GM18505 (cell line): ENCODE data around the gene TEX11.
"Not testable (repeated sequence)": the region's sequence is repeated elsewhere in the genome, so short reads cannot be mapped to it uniquely, and the experiment has no call there.

ENCODE experiments used
- ATAC-seq: cut with Tn5 transposase; IDR thresholded peaks from one replicate; pipeline ENCODE4 v1.9.1; 2021; ENCODE audit not compliant: unreplicated experiment
- POLR2A ChIP-seq: IDR thresholded peaks from 4 replicates; pipeline ENCODE4 v1.6.1; 2011; ENCODE audit warnings: borderline replicate concordance; ENCODE audit not compliant: insufficient read depth, insufficient read length; ENCODE audit errors: extremely low read depth

Gene TEX11

DNA sequence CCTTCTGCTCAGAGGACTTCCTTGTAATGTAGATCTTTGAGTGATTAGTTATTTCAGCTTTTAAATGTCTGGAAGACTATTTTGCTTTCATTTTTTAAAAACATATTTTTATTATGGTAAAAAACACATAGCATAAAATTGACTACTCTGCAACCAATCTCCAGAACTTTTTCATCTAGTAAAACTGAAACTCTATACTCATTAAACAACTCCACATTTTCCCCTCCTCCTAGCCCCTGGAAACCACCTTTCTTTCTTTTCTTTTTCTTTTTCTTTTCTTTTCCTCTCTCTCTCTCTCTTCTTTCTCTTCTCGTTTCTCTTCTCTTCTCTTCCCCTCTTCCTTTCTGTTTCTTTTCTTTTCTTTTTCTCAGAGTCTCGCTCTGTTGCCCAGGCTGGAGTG is 233.2 kb downstream of the TEX11 start:
- ATAC-seq = no peak
- no peak for TF ChIP-seq POLR2A

- no peak for TF ChIP-seq POLR2A
- no peak for ATAC-seq
Measured at GRCh38 chrX:70672326-70672725, 236.2 kb downstream of the TEX11 start.

GRCh38 chrX:70669120-70669519 is 239.4 kb downstream of the TEX11 start:
- no peak for ATAC-seq

GRCh38 chrX:70664726-70665125 is 243.8 kb downstream of the TEX11 start:
- ATAC-seq = no peak
- TF ChIP-seq POLR2A = no peak

More at GRCh38 chrX:70669120-70669519, 239.4 kb downstream of the TEX11 start:
- no peak for TF ChIP-seq POLR2A

DNA sequence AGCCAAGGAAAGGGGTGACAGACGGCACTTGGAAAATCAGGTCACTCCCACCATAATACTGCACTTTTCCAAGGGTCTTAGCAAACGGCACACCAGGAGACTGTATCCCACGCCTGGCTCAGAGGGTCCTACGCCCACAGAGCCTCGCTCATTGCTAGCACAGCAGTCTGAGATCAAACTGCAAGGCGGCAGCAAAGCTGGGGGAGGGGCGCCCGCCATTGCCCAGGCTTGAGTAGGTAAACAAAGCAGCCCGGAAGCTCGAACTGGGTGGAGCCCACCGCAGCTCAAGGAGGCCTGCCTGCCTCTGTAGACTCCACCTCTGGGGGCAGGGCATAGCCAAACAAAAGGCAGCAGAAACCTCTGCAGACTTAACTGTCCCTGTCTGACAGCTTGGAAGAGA is 247.4 kb downstream of the TEX11 start:
- ATAC-seq = not testable (repeated sequence)

DNA sequence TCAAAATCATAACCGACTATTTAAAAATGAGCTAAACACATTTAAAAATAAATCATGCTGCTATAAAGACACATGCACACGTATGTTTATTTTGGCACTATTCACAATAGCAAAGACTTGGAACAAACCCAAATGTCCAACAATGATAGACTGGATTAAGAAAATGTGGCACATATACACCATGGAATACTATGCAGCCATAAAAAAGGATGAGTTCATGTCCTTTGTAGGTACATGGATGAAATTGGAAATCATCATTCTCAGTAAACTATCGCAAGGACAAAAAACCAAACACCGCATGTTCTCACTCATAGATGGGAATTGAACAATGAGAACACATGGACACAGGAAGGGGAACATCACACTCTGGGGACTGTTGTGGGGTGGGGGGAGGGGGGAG is 251.0 kb downstream of the TEX11 start:
- not testable (repeated sequence) for ATAC-seq

- no peak for TF ChIP-seq POLR2A
- ATAC-seq = no peak
Measured at GRCh38 chrX:70656304-70656703, 252.2 kb downstream of the TEX11 start.

DNA sequence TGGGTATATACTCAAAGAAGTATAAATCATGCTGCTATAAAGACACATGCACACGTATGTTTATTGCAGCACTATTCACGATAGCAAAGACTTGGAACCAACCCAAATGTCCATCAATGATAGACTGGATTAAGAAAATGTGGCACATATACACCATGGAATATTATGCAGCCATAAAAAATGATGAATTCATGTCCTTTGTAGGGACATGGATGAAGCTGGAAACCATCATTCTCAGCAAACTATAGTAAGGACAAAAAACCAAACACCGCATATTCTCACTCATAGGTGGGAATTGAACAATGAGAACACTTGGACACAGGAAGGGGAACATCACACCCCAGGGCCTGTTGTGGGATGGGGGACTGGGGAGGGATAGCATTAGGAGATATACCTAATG is 260.6 kb downstream of the TEX11 start:
- not testable (repeated sequence) for ATAC-seq

GRCh38 chrX:70636218-70636617 is 272.3 kb downstream of the TEX11 start:
- TF ChIP-seq POLR2A = no peak
- ATAC-seq = no peak

DNA sequence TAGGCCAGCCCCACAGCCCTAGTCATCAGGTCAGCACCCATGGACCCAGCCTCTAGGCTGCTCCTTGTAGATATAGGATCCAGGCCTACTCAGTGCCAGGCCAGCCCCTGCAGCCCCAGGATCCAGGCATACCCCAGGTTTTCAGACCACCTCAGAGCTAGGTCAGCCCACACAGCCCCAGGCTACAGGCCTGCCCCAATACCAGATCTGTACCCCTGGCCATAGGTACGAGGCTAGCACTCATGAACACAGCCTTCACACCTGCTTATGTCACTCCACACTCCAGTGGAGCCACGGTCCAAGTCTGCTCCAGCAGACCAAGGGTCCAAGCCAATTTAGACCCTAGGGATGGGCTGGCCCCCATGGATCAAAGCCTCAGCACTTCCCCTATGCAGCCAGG is 272.8 kb downstream of the TEX11 start:
- TF ChIP-seq POLR2A = no peak
- no peak for ATAC-seq

- no peak for TF ChIP-seq POLR2A
- ATAC-seq = no peak
Measured at GRCh38 chrX:70635227-70635626, 273.3 kb downstream of the TEX11 start.

- no peak for ATAC-seq
- no peak for TF ChIP-seq POLR2A
Measured at GRCh38 chrX:70621743-70622142, 286.8 kb downstream of the TEX11 start.

GRCh38 chrX:70618467-70618866 is 290.0 kb downstream of the TEX11 start:
- ATAC-seq = no peak
- TF ChIP-seq POLR2A = no peak

DNA sequence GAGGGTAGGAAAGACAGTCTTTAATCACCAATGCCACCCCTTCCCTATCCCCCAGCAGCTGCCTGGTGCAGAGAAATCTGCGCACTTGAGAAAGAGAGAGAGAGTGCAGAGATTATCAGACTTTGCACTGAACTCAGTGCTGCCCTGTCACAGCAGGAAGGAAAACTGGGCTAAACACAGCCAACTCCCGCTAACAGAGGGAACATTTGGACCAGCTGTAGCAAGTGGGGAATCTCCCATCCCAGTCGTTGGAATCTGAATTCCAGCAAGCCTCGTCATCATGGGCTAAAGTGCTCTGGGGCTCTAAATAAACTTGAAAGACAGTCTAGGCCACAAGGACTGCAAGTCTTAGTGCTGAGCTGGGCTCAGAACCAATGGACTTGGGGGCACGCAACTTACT is 295.2 kb downstream of the TEX11 start:
- no peak for TF ChIP-seq POLR2A
- no peak for ATAC-seq

DNA sequence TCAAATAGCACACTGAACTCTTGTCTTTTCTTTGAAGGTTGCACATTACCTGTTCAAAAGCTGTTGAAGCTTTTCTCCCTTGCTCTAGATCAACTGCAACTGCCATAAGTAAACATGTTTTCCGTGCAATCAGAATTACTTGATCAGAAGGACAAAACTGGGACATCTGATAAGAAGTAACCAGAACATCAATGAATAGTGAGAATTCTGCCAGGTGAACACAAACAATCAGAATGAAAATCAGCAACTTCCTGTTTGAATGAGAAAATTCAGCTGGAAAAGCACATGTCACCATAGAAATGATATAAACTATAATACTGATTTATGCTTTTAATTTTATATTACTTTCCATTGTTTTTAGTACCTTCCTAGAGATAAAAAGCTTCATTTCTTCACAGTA is 303.2 kb downstream of the TEX11 start:
- no peak for ATAC-seq
- no peak for TF ChIP-seq POLR2A

GRCh38 chrX:70592091-70592490 is 316.4 kb downstream of the TEX11 start:
- no peak for ATAC-seq
- TF ChIP-seq POLR2A = no peak

DNA sequence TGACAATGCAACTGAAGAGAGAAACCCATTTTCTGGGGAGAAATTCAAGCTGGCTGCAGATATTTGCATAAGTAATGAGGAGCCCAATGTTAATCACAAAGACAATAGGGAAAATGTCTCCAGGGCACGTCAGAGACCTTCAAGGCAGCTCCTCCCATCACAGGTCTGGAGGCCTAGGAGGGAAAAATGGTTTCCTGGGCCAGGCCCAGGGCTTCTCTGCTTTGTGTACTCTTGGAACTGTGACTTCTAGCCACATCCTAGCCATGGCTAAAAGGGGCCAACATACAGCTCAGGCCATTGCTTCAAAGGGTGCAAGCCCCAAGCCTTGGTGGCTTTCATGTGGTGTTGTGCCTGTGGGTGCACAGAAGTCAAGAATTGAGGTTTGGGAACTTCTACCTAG is 321.4 kb downstream of the TEX11 start:
- ATAC-seq = not testable (repeated sequence)
